Fibroblast of pulmonary artery (primary cell): ENCODE results near the gene EXT2.

Experiments used
- DNase-seq: peaks from one replicate; pipeline ENCODE4 v3.0.0-alpha.2; 2010; ENCODE audit warnings: low read depth
- H3K4me3 ChIP-seq: replicated peaks from 2 replicates; pipeline ENCODE4 v1.5.1; 2011; ENCODE audit warnings: low read depth, mild to moderate bottlenecking, control low read depth, low read length, moderate library complexity
- CTCF ChIP-seq: IDR thresholded peaks from 2 replicates; pipeline ENCODE4 v1.5.1; 2011; ENCODE audit warnings: mild to moderate bottlenecking, control low read depth, low read length, inconsistent platforms; ENCODE audit errors: missing control alignments

The EXT2 gene

GRCh38 chr11:44143987-44144909 is 48.8 kb downstream of the EXT2 start:
- TF ChIP-seq CTCF = no peak
- H3K4me3 ChIP-seq = no peak overlapping the region
- DNase-seq = no peak

GRCh38 chr11:44145011-44145775 is 49.7 kb downstream of the EXT2 start:
- DNase-seq = no peak
- no peak for TF ChIP-seq CTCF

GRCh38 chr11:44146931-44147330 is 51.5 kb downstream of the EXT2 start:
- H3K4me3 ChIP-seq = no peak overlapping the region
- TF ChIP-seq CTCF = no peak
- no peak for DNase-seq

More at GRCh38 chr11:44145011-44145775, 49.7 kb downstream of the EXT2 start:
- H3K4me3 ChIP-seq = no peak overlapping the region

GRCh38 chr11:44147751-44148150 is 52.3 kb downstream of the EXT2 start:
- no peak for DNase-seq
- TF ChIP-seq CTCF = no peak
- H3K4me3 ChIP-seq = no peak overlapping the region

- DNase-seq = peak; percentile 23
- H3K4me3 ChIP-seq = no peak overlapping the region
- TF ChIP-seq CTCF = no peak
Measured at GRCh38 chr11:44149651-44150050, 54.2 kb downstream of the EXT2 start.

- DNase-seq = no peak
- no peak for TF ChIP-seq CTCF
- no peak overlapping the region for H3K4me3 ChIP-seq
Measured at GRCh38 chr11:44150401-44150800, 54.9 kb downstream of the EXT2 start.
